Prostate gland (tissue), 2 donors: ENCODE results near the gene SLC9A7. TPM values are rescaled to one million over a fixed set of nuclear protein-coding genes. Genes with fewer than 3 reads are reported as not detected.

Experiments
- DNase-seq: peaks from one replicate; pipeline ENCODE4 v3.0.0-alpha.2; 2019; ENCODE audit warnings: low spot score
- H3K27ac ChIP-seq, 2 donors: fragments of 200-600 bp; sonication (generic); 2 replicates each; pipeline ENCODE4 v1.5.1; 2017 to 2019
- H3K27me3 ChIP-seq: fragments of 200-600 bp; sonication (generic); replicated peaks from 2 replicates; pipeline ENCODE4 v1.5.1; 2019; ENCODE audit not compliant: insufficient read depth
- H3K36me3 ChIP-seq, 2 donors: fragments of 200-600 bp; sonication (generic); 1 replicate in 1 of 2; 2 replicates in 1 of 2; pipeline versions ENCODE4 v1.5.1 to v1.8.1; 2017 to 2019
- H3K4me1 ChIP-seq: fragments of 200-600 bp; sonication (generic); replicated peaks from 2 replicates; pipeline ENCODE4 v1.5.1; 2019
- H3K4me3 ChIP-seq, 2 donors: fragments of 200-600 bp; sonication (generic); 2 replicates each; pipeline ENCODE4 v1.5.1; 2017 to 2019
- H3K9me3 ChIP-seq: fragments of 200-600 bp; sonication (generic); 2 replicates; pipeline ENCODE4 v1.5.1; 2017
- CTCF ChIP-seq, 4 experiments: fragments of 200-600 bp in 2 of 4; fragments of 450-650 bp in 2 of 4; sonication (generic) in 2 of 4; IDR thresholded peaks; 1 replicate in 3 of 4; 2 replicates in 1 of 4; pipeline ENCODE4 v1.5.1; 2016 to 2019; ENCODE audit warnings: antibody characterized with exemption in 4 of 4, mild to moderate bottlenecking in 2 of 4, moderate library complexity in 2 of 4
- POLR2A ChIP-seq: fragments of 450-650 bp; IDR thresholded peaks from one replicate; pipeline ENCODE4 v1.6.1; 2016; ENCODE audit warnings: antibody characterized with exemption, mild to moderate bottlenecking
- POLR2AphosphoS5 ChIP-seq: sonication (generic); formaldehyde crosslinking; IDR thresholded peaks from one replicate; pipeline ENCODE4 v1.6.1; 2017; ENCODE audit warnings: antibody characterized with exemption
- WGBS: methylation state at CpG from one replicate; pipeline ENCODE4 v1.1.5; 2018; 5-methylcytosine and 5-hydroxymethylcytosine counted together
- intact Hi-C: fragments of 100-400 bp; cut with DNase I; formaldehyde crosslinking; loops from one replicate; pipeline ENCODE4 v1.14.2; 2022
- total RNA-seq, 2 donors: library from RNA; depleted of rRNA; stranded (reverse); fragments of >200 nt; gene quantifications; one replicate each; pipeline ENCODE4 v1.1.0, GENCODE V29; 2016

SLC9A7 gene
- total RNA-seq, 2 donors from 2014 or later: 16.5 to 36.5 TPM

- H3K4me3 ChIP-seq: no peak overlapping the region
- H3K27me3 ChIP-seq: no peaks in the 10 kb centered on the region
- DNase-seq: no peak
- WGBS: 91% methylated on average over 3 of the region's 3 CpGs
- no peak overlapping the region for H3K27ac ChIP-seq
- no peak for TF ChIP-seq POLR2AphosphoS5
- TF ChIP-seq POLR2A: no peak
- TF ChIP-seq CTCF (IDR thresholded peaks at IDR 0.05): no peak
- no peaks in the 10 kb centered on the region for H3K4me1 ChIP-seq
- no peaks in the 10 kb centered on the region for H3K9me3 ChIP-seq
- intact Hi-C loops: no loop called here
- H3K36me3 ChIP-seq: no peaks in the 10 kb centered on the region
Measured at GRCh38 chrX:46621572-46621971, 137.3 kb downstream of the SLC9A7 start.

GRCh38 chrX:46620505-46620904 is 138.4 kb downstream of the SLC9A7 start:
- Histone ChIP-seq H3K36me3 (no peaks in the 10 kb centered on the region), H3K27ac (no peak overlapping the region), H3K4me1 (no peaks in the 10 kb centered on the region), H3K9me3 (no peaks in the 10 kb centered on the region), H3K4me3 (no peak overlapping the region), H3K27me3 (no peaks in the 10 kb centered on the region)
- DNase-seq: no peak
- WGBS: 86% methylated on average over 4 of the region's 4 CpGs
- intact Hi-C loops: no loop called here
- TF ChIP-seq POLR2A (no peak), CTCF (IDR thresholded peaks at IDR 0.05) (no peak), POLR2AphosphoS5 (no peak)

GRCh38 chrX:46618947-46619346 is 140.0 kb downstream of the SLC9A7 start:
- Histone ChIP-seq H3K36me3 (no peaks in the 10 kb centered on the region), H3K4me3 (no peak overlapping the region), H3K9me3 (no peaks in the 10 kb centered on the region), H3K27ac (no peak overlapping the region), H3K27me3 (no peaks in the 10 kb centered on the region), H3K4me1 (no peaks in the 10 kb centered on the region)
- no peak for TF ChIP-seq POLR2A
- no peak for TF ChIP-seq CTCF (IDR thresholded peaks at IDR 0.05)
- TF ChIP-seq POLR2AphosphoS5: no peak
- DNase-seq: no peak
- intact Hi-C loops: no loop called here

GRCh38 chrX:46617906-46618305 is 141.0 kb downstream of the SLC9A7 start:
- no peak overlapping the region for H3K4me3 ChIP-seq
- intact Hi-C loops: no loop called here
- no peaks in the 10 kb centered on the region for H3K9me3 ChIP-seq
- DNase-seq: no peak
- no peaks in the 10 kb centered on the region for H3K36me3 ChIP-seq
- TF ChIP-seq POLR2A (no peak), POLR2AphosphoS5 (no peak), CTCF (IDR thresholded peaks at IDR 0.05) (no peak)
- H3K27me3 ChIP-seq: no peaks in the 10 kb centered on the region
- H3K27ac ChIP-seq: no peak overlapping the region
- H3K4me1 ChIP-seq: no peaks in the 10 kb centered on the region

- no peak overlapping the region for H3K27ac ChIP-seq
- H3K9me3 ChIP-seq: no peaks in the 10 kb centered on the region
- no peak overlapping the region for H3K4me3 ChIP-seq
- no peaks in the 10 kb centered on the region for H3K36me3 ChIP-seq
- no peak for DNase-seq
- H3K27me3 ChIP-seq: no peaks in the 10 kb centered on the region
- intact Hi-C loops: no loop called here
- no peaks in the 10 kb centered on the region for H3K4me1 ChIP-seq
- WGBS: 81% methylated on average over 13 of the region's 13 CpGs
- TF ChIP-seq POLR2AphosphoS5: no peak
- TF ChIP-seq CTCF (IDR thresholded peaks at IDR 0.05): no peak
- no peak for TF ChIP-seq POLR2A
Measured at GRCh38 chrX:46611658-46612362, 147.1 kb downstream of the SLC9A7 start.
